Heart right ventricle (tissue), 16 donors: ENCODE results near the gene LRRC73. TPM values are rescaled to one million over a fixed set of nuclear protein-coding genes. Genes with fewer than 3 reads are reported as not detected.

ENCODE experiments used
- ATAC-seq, 8 donors: fragments of 200-7000 bp; cut with Tn5 transposase; one replicate each; pipeline ENCODE4 v1.9.1; 2020; ENCODE audit warnings: mild to moderate bottlenecking in 8 of 8, moderate library complexity in 8 of 8, moderate number of reproducible peaks in 1 of 8
- DNase-seq, 2 donors: peaks; one replicate each; pipeline ENCODE4 v3.0.0-alpha.2; 2020
- H3K27ac ChIP-seq, 10 donors: fragments of 200-600 bp; sonication (generic) in 2 of 10; one replicate each; pipeline versions ENCODE4 v1.5.0 to v1.8.0; 2020 to 2022; ENCODE audit warnings: mild to moderate bottlenecking in 3 of 10
- H3K27me3 ChIP-seq, 7 donors: fragments of 200-600 bp; one replicate each; pipeline ENCODE4 v1.8.0; 2021 to 2022; ENCODE audit warnings: mild to moderate bottlenecking in 2 of 7
- H3K36me3 ChIP-seq, 9 donors: fragments of 200-600 bp; sonication (generic) in 1 of 9; one replicate each; pipeline versions ENCODE4 v1.5.0 to v1.8.0; 2020 to 2022; ENCODE audit warnings: mild to moderate bottlenecking in 2 of 9
- H3K4me1 ChIP-seq, 9 donors: fragments of 200-600 bp; sonication (generic) in 1 of 9; one replicate each; pipeline versions ENCODE4 v1.5.0 to v1.8.0; 2020 to 2022; ENCODE audit warnings: mild to moderate bottlenecking in 4 of 9
- H3K4me3 ChIP-seq, 10 donors: fragments of 200-600 bp; sonication (generic) in 2 of 10; one replicate each; pipeline versions ENCODE4 v1.5.0 to v1.8.0; 2020 to 2022; ENCODE audit warnings: mild to moderate bottlenecking in 7 of 10, moderate library complexity in 2 of 10
- H3K9me3 ChIP-seq, 11 donors: fragments of 200-600 bp in 10 of 11; sonication (generic) in 2 of 11; one replicate each; pipeline versions ENCODE4 v1.5.0 to v1.8.0; 2013 to 2022; ENCODE audit warnings: mild to moderate bottlenecking in 2 of 11, control low read depth in 1 of 11, moderate library complexity in 1 of 11
- CTCF ChIP-seq, 9 donors: fragments of 200-600 bp; sonication (generic) in 2 of 9; IDR thresholded peaks; one replicate each; pipeline versions ENCODE4 v1.5.0 to v1.8.0; 2021 to 2022; ENCODE audit warnings: antibody characterized with exemption in 9 of 9, mild to moderate bottlenecking in 5 of 9, moderate library complexity in 1 of 9
- WGBS, 2 donors: extraction: QIAGEN DNeasy Blood & Tissue Kit; methylation state at CpG; one replicate each; pipeline ENCODE4 v1.1.7; 2013; ENCODE audit warnings: inconsistent platforms in 1 of 2; 5-methylcytosine and 5-hydroxymethylcytosine counted together
- intact Hi-C, 10 donors: fragments of 100-400 bp; cut with DNase I; formaldehyde crosslinking; loops; one replicate each; pipeline versions ENCODE4 v1.11.1 to v1.14.2; 2022
- polyA plus RNA-seq, 2 donors: library from polyadenylated mRNA; stranded (reverse); fragments of 200-250 nt; gene quantifications; one replicate each; pipeline ENCODE4 v1.2.3, GENCODE V29; 2013
- total RNA-seq, 10 donors: library from RNA; stranded (reverse); fragmentation: NEBNext Ultra II Directional in 3 of 10; extraction: Animal tissue kit (Norgen Biotek cat#: 25700) in 3 of 10; gene quantifications; one replicate each; pipeline versions ENCODE4 v1.2.1 to v1.2.4, GENCODE V29; 2021 to 2023
- donor health status: Arrhythmogenic right ventricular cardiomyopathy.
- donor health status: ischemic (EF 13 %, LVEDD 7.1; RV severe dilation, severe dysfunction).
- donor health status: healthy with polysubstance abuse.
- donor health status: DM: no; HTN: yes; CAD: no.
- donor health status: DM: no; HTN: no; CAD: no.
- donor health status: ischemic (EF 25% LVEDD 6.9; RV normal size, moderate dysfunction).
- donor health status: ischemic (EF 25% LVEDD 5.7; RV mildly dilated, moderate dysfunction).
- donor health status: healthy.
- donor health status: DM: yes; HTN: yes; CAD: no.
- donor health status: Ischemic cardiomyopathy.
- donor health status: ischemic (EF 35%, LVEDD 5.7; RV mildly dilated, moderate dysfunction).
- donor health status: nonischemic (EF 11% LVEDD 7.7; RV severe dilation, severe dysfunction).
- donor health status: DM: yes; HTN: yes; CAD: no.
- donor health status: PGD.
- donor health status: ischemic (EF 29% LVEDD 5.4; RV normal size, mild dysfunction).
- donor health status: nonischemic (EF 23%, LVEDD 6.1; RV moderate dilation, normal function).

Gene LRRC73
- total and polyA plus RNA-seq, 12 donors = 0.44 to 3.8 (median 1.9) TPM

GRCh38 chr6:43521836-43522235, 11.7 kb upstream of the LRRC73 start:
- Histone ChIP-seq H3K4me3 (no peak overlapping the region), H3K27ac (peak overlapping the region in 8 of 10 donors; percentile 17 to 78 (median 36)), H3K27me3 (no peaks in the 10 kb centered on the region), H3K9me3 (no peaks in the 10 kb centered on the region), H3K4me1 (peaks cover 5 to 41% (median 28%) of the 10 kb centered on the region in 9 donors), H3K36me3 (peaks cover 0 to 81% (median 67%) of the 10 kb centered on the region in 9 donors)
- TF ChIP-seq CTCF (IDR thresholded peaks at IDR 0.05) = no peak
- intact Hi-C loops = no loop called here
- WGBS, 2 donors = 27 to 43% methylated on average over 2 of the region's 2 CpGs
- DNase-seq (no peak), ATAC-seq (peak in 2 of 8 donors; percentile 35 to 50)

- H3K27me3 ChIP-seq = no peaks in the 10 kb centered on the region
- 87 to 91% methylated on average over 8 of the region's 8 CpGs for WGBS, 2 donors
- DNase-seq = no peak
- no peaks in the 10 kb centered on the region for H3K9me3 ChIP-seq
- peaks cover 0 to 71% (median 59%) of the 10 kb centered on the region in 9 donors for H3K36me3 ChIP-seq
- TF ChIP-seq CTCF (IDR thresholded peaks at IDR 0.05) = no peak
- H3K27ac ChIP-seq = no peak overlapping the region
- no peak for ATAC-seq
- H3K4me3 ChIP-seq = no peak overlapping the region
- peaks cover 9 to 53% (median 42%) of the 10 kb centered on the region in 9 donors for H3K4me1 ChIP-seq
- intact Hi-C loops = no loop called here
Measured at GRCh38 chr6:43520097-43520496, 10.0 kb upstream of the LRRC73 start.

- intact Hi-C loops = loop anchor here in 1 of 10 donors (2.0 to 10.0 kb wide), 2 partner anchors 59 to 253 kb away; partner anchors contain the start of genes POLH and XPO5
- Histone ChIP-seq H3K27ac (peak overlapping the region in 8 of 10 donors; percentile 69 to 97 (median 92)), H3K9me3 (no peaks in the 10 kb centered on the region), H3K4me1 (peaks cover 10 to 69% (median 58%) of the 10 kb centered on the region in 9 donors), H3K4me3 (peak overlapping the region; percentile 68 to 98 (median 91)), H3K27me3 (no peaks in the 10 kb centered on the region), H3K36me3 (peaks cover 0 to 71% (median 52%) of the 10 kb centered on the region in 9 donors)
- TF ChIP-seq CTCF (IDR thresholded peaks at IDR 0.05) = no peak
- DNase-seq (no peak), ATAC-seq (no peak)
- WGBS, 2 donors = 4 to 5% methylated on average over 10 of the region's 10 CpGs
Measured at GRCh38 chr6:43517505-43518357, 7.6 kb upstream of the LRRC73 start.

GRCh38 chr6:43516697-43517504, 6.8 kb upstream of the LRRC73 start, which contains the start of the genes POLR1C and YIPF3:
TSS of gene POLR1C (plus strand) at chr6:43517089. CDS start at chr6:43517110, 21 bp downstream.
TSS of gene YIPF3 (minus strand) at chr6:43516926. CDS start at chr6:43516807, 119 bp downstream.
- intact Hi-C loops = loop anchor here in 1 of 10 donors (2.0 to 10.0 kb wide), 2 partner anchors 60 to 252 kb away; partner anchors contain the start of genes POLH and XPO5

More at GRCh38 chr6:43516697-43517504, 6.8 kb upstream of the LRRC73 start, which contains the start of the genes POLR1C and YIPF3:
- Histone ChIP-seq H3K27ac (peak within 1 kb of the TSS; percentile 54 to 97 (median 90)), H3K9me3 (no peaks in the 10 kb centered on the region), H3K36me3 (peaks cover 0 to 71% (median 51%) of the 10 kb centered on the region in 9 donors), H3K27me3 (no peaks in the 10 kb centered on the region), H3K4me1 (peaks cover 18 to 69% (median 60%) of the 10 kb centered on the region in 9 donors), H3K4me3 (peak within 1 kb of the TSS; percentile 68 to 98 (median 91))
- WGBS, 2 donors = 0% methylated on average over 57 of the region's 57 CpGs
- ATAC-seq (peak; percentile 87 to 98 (median 96)), DNase-seq (peak; percentile 93 to 99)
- TF ChIP-seq CTCF (IDR thresholded peaks at IDR 0.05) = no peak
